Caco-2 (cell line): ENCODE measurements around the gene NFATC1. TPM values are rescaled to one million over a fixed set of nuclear protein-coding genes. Genes with fewer than 3 reads are reported as not detected.
A peak's percentile ranks its signal among the peaks of the same experiment; 100 is the strongest.

Experiments used
- BruUV-seq: library from RNA; stranded (reverse); fragments of 400-500 nt; replicated peaks from 2 replicates; lab custom pipeline; 2021; lab: Mats Ljungman, UMichigan
- CTCF ChIA-PET: fragments of 300-600 bp; sonication (Branson Sonifier 250); formaldehyde crosslinking; loops from one replicate; lab custom pipeline; 2022; ENCODE audit warnings: antibody characterized with exemption; lab: Charles Lee
- POLR2A ChIA-PET: fragments of 300-600 bp; sonication (Branson Sonifier 250); formaldehyde crosslinking; loops from one replicate; lab custom pipeline; 2022; ENCODE audit warnings: antibody characterized with exemption; lab: Charles Lee
- DNase-seq, 2 experiments: peaks; one replicate each; pipeline versions ENCODE4 v3.0.0 to v3.0.0-alpha.2; 2020 to 2022
- H3K27me3 ChIP-seq: replicated peaks from 2 replicates; pipeline ENCODE4 v1.6.0; 2011; ENCODE audit warnings: low read length; ENCODE audit not compliant: control insufficient read depth, insufficient read depth
- H3K36me3 ChIP-seq: 2 replicates; pipeline ENCODE4 v1.5.1; 2011; ENCODE audit warnings: low read length; ENCODE audit not compliant: control insufficient read depth, insufficient read depth
- H3K4me1 ChIP-seq: fragments of 250-450 bp; sonication (Bioruptor Pico); 2 replicates; pipeline ENCODE4 v1.5.1; 2020; ENCODE audit warnings: mild to moderate bottlenecking
- H3K4me3 ChIP-seq: 2 replicates; pipeline ENCODE4 v1.5.1; 2011; ENCODE audit warnings: low read depth, mild to moderate bottlenecking, control low read depth, low read length
- H3K9me3 ChIP-seq: fragments of 250-450 bp; sonication (Bioruptor Pico); 2 replicates; pipeline ENCODE4 v1.5.1; 2020; ENCODE audit warnings: mild to moderate bottlenecking, moderate library complexity
- H3K27ac Mint-ChIP-seq: one replicate; pipeline ENCODE4 v1.8.0; 2022; ENCODE audit warnings: mixed read lengths; ENCODE audit not compliant: unreplicated experiment
- H3K27me3 Mint-ChIP-seq: one replicate; pipeline ENCODE4 v1.8.0; 2022; ENCODE audit warnings: mixed read lengths; ENCODE audit not compliant: insufficient read depth, unreplicated experiment
- H3K36me3 Mint-ChIP-seq: one replicate; pipeline ENCODE4 v1.8.0; 2022; ENCODE audit warnings: mild to moderate bottlenecking, mixed read lengths; ENCODE audit not compliant: insufficient read depth, unreplicated experiment
- H3K4me1 Mint-ChIP-seq: one replicate; pipeline ENCODE4 v1.8.0; 2022; ENCODE audit warnings: low read depth, mixed read lengths; ENCODE audit not compliant: unreplicated experiment
- H3K4me3 Mint-ChIP-seq: one replicate; pipeline ENCODE4 v1.8.0; 2022; ENCODE audit warnings: mild to moderate bottlenecking, moderate library complexity, mixed read lengths; ENCODE audit not compliant: unreplicated experiment
- H3K9me3 Mint-ChIP-seq: one replicate; pipeline ENCODE4 v1.8.0; 2022; ENCODE audit warnings: mixed read lengths; ENCODE audit not compliant: unreplicated experiment
- intact Hi-C: fragments of 100-400 bp; cut with micrococcal nuclease; formaldehyde crosslinking; loops from one replicate; pipeline ENCODE4 v1.10.0; 2022; ENCODE audit not compliant: unreplicated experiment
- total RNA-seq: library from RNA; stranded (reverse); gene quantifications from 2 replicates; pipeline ENCODE4 v1.2.3, GENCODE V29; 2022
- TF ChIP-seq, protein P1 (sequence below), 2 experiments: fragments of 200-600 bp in 1 of 2; IDR thresholded peaks; 1 replicate in 1 of 2; 2 replicates in 1 of 2; pipeline versions ENCODE4 v1.5.1 to v1.8.0; 2011 to 2022; ENCODE audit warnings: antibody characterized with exemption in 1 of 2, control low read depth in 1 of 2, inconsistent platforms in 1 of 2, low read depth in 1 of 2, low read length in 1 of 2, mild to moderate bottlenecking in 1 of 2, moderate library complexity in 1 of 2; ENCODE audit not compliant: insufficient read depth in 1 of 2, severe bottlenecking in 1 of 2, unreplicated experiment in 1 of 2

The NFATC1 gene
- total RNA-seq, 1 experiment from 2014 or later: 0.66 TPM

DNA sequence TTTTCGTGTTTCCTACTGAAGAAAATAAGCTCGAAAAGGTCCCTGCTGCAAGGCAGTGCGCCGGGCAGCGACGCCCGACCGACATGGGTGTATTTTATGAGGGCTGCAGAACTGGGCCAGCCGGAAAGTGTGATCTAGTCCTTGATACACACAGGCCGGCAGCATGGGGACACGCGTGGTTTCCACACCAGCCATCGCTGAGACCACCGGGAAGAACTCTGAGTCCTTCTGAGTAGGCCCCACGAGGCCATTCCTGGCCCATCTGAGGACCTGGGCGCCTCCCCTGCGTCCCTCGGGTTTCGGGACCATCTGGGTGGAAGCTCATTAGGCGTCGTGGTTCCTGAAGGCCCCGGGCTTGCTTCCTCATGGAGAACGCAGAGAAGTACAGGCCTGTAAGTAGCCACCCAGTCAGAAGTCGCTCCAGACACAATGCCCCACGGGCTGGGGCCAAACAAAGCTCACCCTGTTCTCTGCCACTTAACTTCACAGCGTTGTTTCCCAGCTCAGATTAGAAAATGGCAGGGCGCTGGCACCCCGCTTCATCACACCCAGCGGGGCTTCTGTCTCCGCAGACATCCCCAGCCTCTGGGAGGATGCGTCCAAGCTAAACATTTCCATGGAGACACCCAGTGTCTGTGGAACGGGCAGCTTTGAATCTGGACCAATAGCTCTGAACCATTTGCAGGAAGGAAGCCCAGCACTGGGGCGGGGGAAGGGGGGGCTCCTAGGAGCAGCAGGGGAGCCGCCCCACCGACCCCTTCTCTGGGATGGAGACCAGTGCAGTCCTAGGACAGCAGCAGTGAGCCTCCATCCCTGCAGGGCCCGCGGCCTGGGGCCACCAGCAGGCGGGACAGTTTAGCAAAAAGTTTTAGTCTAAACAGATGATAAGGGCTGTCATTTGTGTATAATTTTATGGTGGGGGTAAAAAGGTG is 2.4 kb downstream of the NFATC1 start:
- BruUV-seq: no TSS peak
- Mint-ChIP-seq H3K36me3 (no peaks in the 10 kb centered on the region), H3K27me3 (peaks cover 3% of the 10 kb centered on the region), H3K4me1 (no peaks in the 10 kb centered on the region), H3K4me3 (no peak overlapping the region), H3K9me3 (no peaks in the 10 kb centered on the region), H3K27ac (no peak overlapping the region)
- TF ChIP-seq, protein P1, sequence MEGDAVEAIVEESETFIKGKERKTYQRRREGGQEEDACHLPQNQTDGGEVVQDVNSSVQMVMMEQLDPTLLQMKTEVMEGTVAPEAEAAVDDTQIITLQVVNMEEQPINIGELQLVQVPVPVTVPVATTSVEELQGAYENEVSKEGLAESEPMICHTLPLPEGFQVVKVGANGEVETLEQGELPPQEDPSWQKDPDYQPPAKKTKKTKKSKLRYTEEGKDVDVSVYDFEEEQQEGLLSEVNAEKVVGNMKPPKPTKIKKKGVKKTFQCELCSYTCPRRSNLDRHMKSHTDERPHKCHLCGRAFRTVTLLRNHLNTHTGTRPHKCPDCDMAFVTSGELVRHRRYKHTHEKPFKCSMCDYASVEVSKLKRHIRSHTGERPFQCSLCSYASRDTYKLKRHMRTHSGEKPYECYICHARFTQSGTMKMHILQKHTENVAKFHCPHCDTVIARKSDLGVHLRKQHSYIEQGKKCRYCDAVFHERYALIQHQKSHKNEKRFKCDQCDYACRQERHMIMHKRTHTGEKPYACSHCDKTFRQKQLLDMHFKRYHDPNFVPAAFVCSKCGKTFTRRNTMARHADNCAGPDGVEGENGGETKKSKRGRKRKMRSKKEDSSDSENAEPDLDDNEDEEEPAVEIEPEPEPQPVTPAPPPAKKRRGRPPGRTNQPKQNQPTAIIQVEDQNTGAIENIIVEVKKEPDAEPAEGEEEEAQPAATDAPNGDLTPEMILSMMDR (IDR thresholded peaks at IDR 0.05; ENCODE audit: insufficient read depth in 1 of 2, low read depth in 1 of 2, low read length in 1 of 2, severe bottlenecking in 1 of 2, unreplicated experiment in 1 of 2): no peak
- DNase-seq: no peak
- ChIA-PET POLR2A (no interaction called here), CTCF (no interaction called here)
- Histone ChIP-seq H3K27me3 (no peaks in the 10 kb centered on the region), H3K36me3 (no peaks in the 10 kb centered on the region), H3K4me1 (no peaks in the 10 kb centered on the region), H3K9me3 (no peaks in the 10 kb centered on the region), H3K4me3 (no peak overlapping the region)
- intact Hi-C loops: no loop called here

DNA sequence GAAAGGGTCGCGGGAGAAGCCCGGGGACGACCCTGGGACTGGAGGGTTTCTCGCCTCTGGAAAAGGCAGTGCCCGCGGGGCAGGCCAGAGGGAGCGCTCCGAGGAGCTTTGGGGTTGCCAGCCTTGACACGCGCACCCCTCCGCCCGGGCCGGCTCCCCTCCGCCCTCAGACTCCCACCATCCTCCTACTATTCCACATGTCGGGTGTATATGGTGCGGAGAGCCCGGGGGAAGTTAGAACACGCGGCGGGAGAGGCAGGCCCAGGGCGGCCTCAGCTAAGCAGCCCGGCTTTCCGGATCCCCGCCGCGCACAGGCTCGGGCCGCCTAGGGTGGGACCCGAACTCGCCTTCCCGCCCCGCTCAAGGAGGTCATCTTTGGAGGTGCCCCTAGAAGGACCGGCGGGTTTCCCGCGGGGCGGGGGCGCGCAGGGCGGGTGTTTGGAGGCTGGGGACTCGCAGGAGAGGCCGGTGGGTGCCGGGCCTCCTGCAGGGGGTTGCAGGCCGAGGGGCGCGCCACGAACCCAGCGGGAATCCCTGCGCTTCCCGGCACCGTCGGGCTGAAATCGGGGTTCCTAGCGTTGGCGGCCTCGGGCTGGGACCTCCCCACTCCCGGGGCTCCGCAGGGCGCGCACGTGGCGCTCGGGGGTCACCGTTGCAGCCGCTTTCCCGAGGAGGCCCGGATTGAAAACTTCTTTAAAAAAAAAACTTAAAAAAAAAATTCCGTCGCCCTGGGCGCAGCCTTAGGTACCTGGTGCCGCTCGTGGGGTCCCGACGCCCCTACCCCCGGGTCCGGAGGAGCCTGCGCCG is 3.7 kb downstream of the NFATC1 start:
- Histone ChIP-seq H3K4me1 (no peaks in the 10 kb centered on the region), H3K4me3 (no peak overlapping the region), H3K36me3 (no peaks in the 10 kb centered on the region), H3K27me3 (no peaks in the 10 kb centered on the region), H3K9me3 (no peaks in the 10 kb centered on the region)
- H3K36me3 Mint-ChIP-seq: no peaks in the 10 kb centered on the region
- H3K4me3 Mint-ChIP-seq: peak overlapping the region; percentile 40
- CTCF ChIA-PET: no interaction called here
- no peaks in the 10 kb centered on the region for H3K4me1 Mint-ChIP-seq
- H3K9me3 Mint-ChIP-seq: no peaks in the 10 kb centered on the region
- TF ChIP-seq, protein P1 (IDR thresholded peaks at IDR 0.05; ENCODE audit: insufficient read depth in 1 of 2, low read depth in 1 of 2, low read length in 1 of 2, severe bottlenecking in 1 of 2, unreplicated experiment in 1 of 2): no peak
- DNase-seq: no peak
- intact Hi-C loops: no loop called here
- no TSS peak for BruUV-seq
- POLR2A ChIA-PET: no interaction called here
- no peaks in the 10 kb centered on the region for H3K27me3 Mint-ChIP-seq
- H3K27ac Mint-ChIP-seq: no peak overlapping the region

DNA sequence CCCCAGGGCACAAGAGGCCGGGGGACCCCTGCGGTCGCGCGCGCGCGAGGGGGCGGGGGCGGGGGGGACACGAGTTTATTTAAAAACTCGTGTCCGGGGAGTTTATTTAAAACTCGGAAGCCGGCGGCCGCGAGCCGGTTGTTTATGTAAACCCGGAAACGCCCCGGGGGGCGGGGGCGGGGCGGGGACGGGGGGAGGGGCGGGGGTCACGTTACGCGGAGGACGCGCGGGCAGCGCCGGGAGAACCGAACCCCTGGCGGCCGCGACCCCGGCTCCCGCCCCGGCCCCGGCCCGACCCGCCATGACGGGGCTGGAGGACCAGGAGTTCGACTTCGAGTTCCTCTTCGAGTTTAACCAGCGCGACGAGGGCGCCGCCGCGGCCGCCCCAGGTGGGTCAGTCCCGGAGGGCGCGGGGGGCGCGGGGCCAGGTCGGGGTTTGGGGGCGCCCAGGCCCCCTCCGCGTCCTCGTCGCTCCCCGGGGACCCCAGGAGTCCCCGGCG is 4.4 kb downstream of the NFATC1 start:
- no peaks in the 10 kb centered on the region for H3K4me1 Mint-ChIP-seq
- no peak overlapping the region for H3K4me3 Mint-ChIP-seq
- no TSS peak for BruUV-seq
- H3K27ac Mint-ChIP-seq: no peak overlapping the region
- intact Hi-C loops: no loop called here
- no peaks in the 10 kb centered on the region for H3K9me3 ChIP-seq
- H3K4me3 ChIP-seq: peak overlapping the region; percentile 30
- no peak for DNase-seq
- no peaks in the 10 kb centered on the region for H3K27me3 Mint-ChIP-seq
- TF ChIP-seq, protein P1 (IDR thresholded peaks at IDR 0.05; ENCODE audit: insufficient read depth in 1 of 2, low read depth in 1 of 2, low read length in 1 of 2, severe bottlenecking in 1 of 2, unreplicated experiment in 1 of 2): no peak
- H3K4me1 ChIP-seq: no peaks in the 10 kb centered on the region
- H3K36me3 Mint-ChIP-seq: no peaks in the 10 kb centered on the region
- H3K27me3 ChIP-seq: no peaks in the 10 kb centered on the region
- H3K36me3 ChIP-seq: no peaks in the 10 kb centered on the region
- ChIA-PET CTCF (no interaction called here), POLR2A (no interaction called here)
- H3K9me3 Mint-ChIP-seq: no peaks in the 10 kb centered on the region
